ENCODE measurements around the gene COPG2. TPM values are rescaled to one million over a fixed set of nuclear protein-coding genes. Genes with fewer than 3 reads are reported as not detected.

COPG2 gene
- total RNA-seq, 1 experiment from 2014 or later, result 25.5 TPM

GRCh38 chr7:130701650-130702049 is 33.1 kb upstream of the COPG2 start:
- POLR2A ChIA-PET (ENCODE audit: unreplicated experiment), result no interaction called here
- Histone ChIP-seq H3K79me2 (ENCODE audit: low read depth) (no peaks in the 10 kb centered on the region), H3K9me2 (ENCODE audit: insufficient read depth) (no peaks in the 10 kb centered on the region), H2AFZ (no peak overlapping the region), H3F3A (ENCODE audit: insufficient read depth, low read depth) (no peaks in the 10 kb centered on the region), H3K9me3 (ENCODE audit: insufficient read depth, low read depth) (0 out of 2 replicates have a peak, but pooled peaks cover 7% of the 10 kb centered on the region), H3K36me3 (ENCODE audit: low read depth) (no peaks in the 10 kb centered on the region), H3K4me1 (replicated peaks; ENCODE audit: insufficient read depth) (no peaks in the 10 kb centered on the region; the same call in 1 of the 2 replicates), H3K27me3 (ENCODE audit: insufficient read depth, low read depth) (peaks cover 4% of the 10 kb centered on the region; the same call in 1 of the 2 replicates), H4K20me1 (ENCODE audit: insufficient read depth) (no peaks in the 10 kb centered on the region), H3K4me3 (no peak overlapping the region), H3K27ac (no peak overlapping the region), H3K4me2 (no peak overlapping the region)
- TF ChIP-seq EZH2 (IDR thresholded peaks at IDR 0.05; ENCODE audit: low read depth), result no peak
- no peak for TF ChIP-seq CTCF (conservative IDR thresholded peaks at IDR 0.05)
- BruUV-seq (replicated peaks), result no TSS peak
- intact Hi-C loops (cut with micrococcal nuclease; ENCODE audit: unreplicated experiment), result no loop called here
- no peak for DNase-seq
- CTCF ChIA-PET, result no interaction called here

- Histone ChIP-seq H3K4me3 (no peak overlapping the region), H3F3A (ENCODE audit: insufficient read depth, low read depth) (no peaks in the 10 kb centered on the region), H2AFZ (no peak overlapping the region), H3K9me3 (ENCODE audit: insufficient read depth, low read depth) (no peaks in the 10 kb centered on the region), H3K79me2 (ENCODE audit: low read depth) (no peaks in the 10 kb centered on the region), H4K20me1 (ENCODE audit: insufficient read depth) (no peaks in the 10 kb centered on the region), H3K36me3 (ENCODE audit: low read depth) (no peaks in the 10 kb centered on the region), H3K27ac (no peak overlapping the region), H3K27me3 (ENCODE audit: insufficient read depth, low read depth) (no peaks in the 10 kb centered on the region), H3K4me1 (replicated peaks; ENCODE audit: insufficient read depth) (no peaks in the 10 kb centered on the region; the same call in 1 of the 2 replicates), H3K9me2 (ENCODE audit: insufficient read depth) (no peaks in the 10 kb centered on the region), H3K4me2 (no peak overlapping the region)
- DNase-seq, result no peak
- intact Hi-C loops (cut with micrococcal nuclease; ENCODE audit: unreplicated experiment), result no loop called here
- ChIA-PET POLR2A (ENCODE audit: unreplicated experiment) (interaction anchor here (0.7 kb wide), 1 partner anchor 42 kb away, joined by 8 read pairs; no protein-coding TSS in a partner anchor), CTCF (no interaction called here)
- no TSS peak for BruUV-seq (replicated peaks)
- TF ChIP-seq CTCF (conservative IDR thresholded peaks at IDR 0.05), result no peak
- TF ChIP-seq EZH2 (IDR thresholded peaks at IDR 0.05; ENCODE audit: low read depth), result no peak
These were observed 32.2 kb upstream of the COPG2 start for GRCh38 chr7:130700760-130701159.

GRCh38 chr7:130699686-130700085 is 31.1 kb upstream of the COPG2 start:
- Histone ChIP-seq H3K36me3 (ENCODE audit: low read depth) (no peaks in the 10 kb centered on the region), H3K27me3 (ENCODE audit: insufficient read depth, low read depth) (no peaks in the 10 kb centered on the region), H3K79me2 (ENCODE audit: low read depth) (no peaks in the 10 kb centered on the region), H3F3A (ENCODE audit: insufficient read depth, low read depth) (no peaks in the 10 kb centered on the region), H2AFZ (no peak overlapping the region), H3K9me3 (ENCODE audit: insufficient read depth, low read depth) (no peaks in the 10 kb centered on the region), H3K4me1 (replicated peaks; ENCODE audit: insufficient read depth) (no peaks in the 10 kb centered on the region; the same call in 1 of the 2 replicates), H4K20me1 (ENCODE audit: insufficient read depth) (no peaks in the 10 kb centered on the region), H3K4me3 (no peak overlapping the region), H3K27ac (no peak overlapping the region), H3K4me2 (no peak overlapping the region), H3K9me2 (ENCODE audit: insufficient read depth) (no peaks in the 10 kb centered on the region)
- no peak for TF ChIP-seq CTCF (conservative IDR thresholded peaks at IDR 0.05)
- no peak for TF ChIP-seq EZH2 (IDR thresholded peaks at IDR 0.05; ENCODE audit: low read depth)
- CTCF ChIA-PET, result no interaction called here
- BruUV-seq (replicated peaks), result no TSS peak
- intact Hi-C loops (cut with micrococcal nuclease; ENCODE audit: unreplicated experiment), result no loop called here
- no peak for DNase-seq
- POLR2A ChIA-PET (ENCODE audit: unreplicated experiment), result no interaction called here

Data from PC-9 (cell line).